Lung (tissue), 12 donors: ENCODE measurements around the gene SCGB3A2. TPM values are rescaled to one million over a fixed set of nuclear protein-coding genes. Genes with fewer than 3 reads are reported as not detected.

Experiments
- ATAC-seq: fragments of 200-7000 bp; cut with Tn5 transposase; one replicate; pipeline ENCODE4 v1.9.1; 2020; ENCODE audit warnings: moderate number of reproducible peaks; ENCODE audit not compliant: insufficient read depth, low FRiP score
- DNase-seq, 3 donors: peaks; one replicate each; pipeline ENCODE4 v3.0.0-alpha.2; 2013 to 2017
- H3K27ac ChIP-seq, 2 donors: one replicate each; pipeline ENCODE4 v1.5.1; 2013; ENCODE audit warnings: mild to moderate bottlenecking in 2 of 2, moderate library complexity in 2 of 2, control low read depth in 1 of 2, inconsistent platforms in 1 of 2, low read depth in 1 of 2, low read length in 1 of 2
- H3K27me3 ChIP-seq, 3 donors: one replicate each; pipeline ENCODE4 v1.5.1; 2013; ENCODE audit warnings: low read length in 2 of 3; ENCODE audit not compliant: control insufficient read depth in 3 of 3, insufficient read depth in 3 of 3
- H3K36me3 ChIP-seq, 4 donors: one replicate each; pipeline ENCODE4 v1.5.1; 2013; ENCODE audit warnings: low read length in 4 of 4, mild to moderate bottlenecking in 1 of 4, moderate library complexity in 1 of 4; ENCODE audit not compliant: control insufficient read depth in 4 of 4, insufficient read depth in 4 of 4
- H3K4me1 ChIP-seq, 5 donors: one replicate each; pipeline ENCODE4 v1.5.1; 2013; ENCODE audit warnings: low read length in 5 of 5, mild to moderate bottlenecking in 2 of 5, moderate library complexity in 1 of 5; ENCODE audit not compliant: control insufficient read depth in 5 of 5, insufficient read depth in 5 of 5
- H3K4me3 ChIP-seq: one replicate; pipeline ENCODE4 v1.5.1; 2013; ENCODE audit warnings: mild to moderate bottlenecking, control low read depth, moderate library complexity
- H3K9ac ChIP-seq, 2 donors: one replicate each; pipeline ENCODE4 v1.5.1; 2013; ENCODE audit warnings: low read length in 2 of 2, control low read depth in 1 of 2; ENCODE audit not compliant: insufficient read depth in 1 of 2
- H3K9me3 ChIP-seq, 4 donors: one replicate each; pipeline ENCODE4 v1.5.1; 2013; ENCODE audit warnings: low read length in 3 of 4, mild to moderate bottlenecking in 1 of 4, moderate library complexity in 1 of 4; ENCODE audit not compliant: control insufficient read depth in 4 of 4, insufficient read depth in 3 of 4
- WGBS, 2 donors: extraction: QIAGEN DNeasy Blood & Tissue Kit; methylation state at CpG; one replicate each; pipeline ENCODE4 v1.1.7; 2013; 5-methylcytosine and 5-hydroxymethylcytosine counted together
- polyA plus RNA-seq, 2 donors: library from polyadenylated mRNA; stranded (reverse); fragments of 200-250 nt; gene quantifications; one replicate each; pipeline ENCODE4 v1.2.1, GENCODE V29; 2013
- total RNA-seq, 2 donors: library from RNA; depleted of rRNA in 1 of 2; stranded (reverse); fragments of >200 nt in 1 of 2; gene quantifications; one replicate each; pipeline ENCODE4 v1.2.1, GENCODE V29; 2014 to 2021
- TF ChIP-seq, protein P1 (sequence below): IDR thresholded peaks from 2 replicates; pipeline ENCODE4 v1.5.1; 2012; ENCODE audit warnings: mild to moderate bottlenecking; ENCODE audit errors: control extremely low read depth, extremely low read depth
- donor health status: control.
- donor health status: control.
- donor health status: Bipolar disorder and iron deficiency.
- donor health status: healthy.
- donor health status: DM: yes; HTN: yes; CAD: no.

SCGB3A2 gene
- total and polyA plus RNA-seq, 4 donors: 305 to 4,264 (median 1,823) TPM

DNA sequence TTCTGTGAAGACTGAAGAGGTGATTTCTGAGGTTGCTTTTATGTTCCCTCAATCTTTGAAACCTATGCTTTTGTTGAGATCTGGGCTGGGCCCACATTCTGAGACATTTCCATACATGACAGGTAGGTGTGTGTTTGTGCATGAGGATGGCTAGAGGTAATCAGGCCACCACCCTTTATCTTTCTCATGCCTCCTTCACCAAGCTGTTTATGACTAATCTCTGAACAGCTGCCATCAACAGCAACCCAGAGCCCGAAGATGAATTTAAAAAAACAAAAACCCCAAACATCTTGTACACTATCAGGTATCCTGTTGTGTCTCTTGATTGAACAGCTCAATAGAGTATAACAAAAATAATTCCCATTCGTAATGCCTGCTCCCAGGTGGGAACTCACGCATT lies 40.4 kb downstream of the SCGB3A2 start:
- Histone ChIP-seq H3K9ac (no peak overlapping the region), H3K4me1 (no peaks in the 10 kb centered on the region), H3K36me3 (no peaks in the 10 kb centered on the region), H3K9me3 (no peaks in the 10 kb centered on the region), H3K4me3 (no peak overlapping the region), H3K27ac (no peak overlapping the region), H3K27me3 (no peaks in the 10 kb centered on the region)
- no peak for ATAC-seq
- TF ChIP-seq, protein P1, sequence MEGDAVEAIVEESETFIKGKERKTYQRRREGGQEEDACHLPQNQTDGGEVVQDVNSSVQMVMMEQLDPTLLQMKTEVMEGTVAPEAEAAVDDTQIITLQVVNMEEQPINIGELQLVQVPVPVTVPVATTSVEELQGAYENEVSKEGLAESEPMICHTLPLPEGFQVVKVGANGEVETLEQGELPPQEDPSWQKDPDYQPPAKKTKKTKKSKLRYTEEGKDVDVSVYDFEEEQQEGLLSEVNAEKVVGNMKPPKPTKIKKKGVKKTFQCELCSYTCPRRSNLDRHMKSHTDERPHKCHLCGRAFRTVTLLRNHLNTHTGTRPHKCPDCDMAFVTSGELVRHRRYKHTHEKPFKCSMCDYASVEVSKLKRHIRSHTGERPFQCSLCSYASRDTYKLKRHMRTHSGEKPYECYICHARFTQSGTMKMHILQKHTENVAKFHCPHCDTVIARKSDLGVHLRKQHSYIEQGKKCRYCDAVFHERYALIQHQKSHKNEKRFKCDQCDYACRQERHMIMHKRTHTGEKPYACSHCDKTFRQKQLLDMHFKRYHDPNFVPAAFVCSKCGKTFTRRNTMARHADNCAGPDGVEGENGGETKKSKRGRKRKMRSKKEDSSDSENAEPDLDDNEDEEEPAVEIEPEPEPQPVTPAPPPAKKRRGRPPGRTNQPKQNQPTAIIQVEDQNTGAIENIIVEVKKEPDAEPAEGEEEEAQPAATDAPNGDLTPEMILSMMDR: no peak
- no peak for DNase-seq
- 83 to 92% methylated on average over 3 of the region's 3 CpGs for WGBS, 2 donors

DNA sequence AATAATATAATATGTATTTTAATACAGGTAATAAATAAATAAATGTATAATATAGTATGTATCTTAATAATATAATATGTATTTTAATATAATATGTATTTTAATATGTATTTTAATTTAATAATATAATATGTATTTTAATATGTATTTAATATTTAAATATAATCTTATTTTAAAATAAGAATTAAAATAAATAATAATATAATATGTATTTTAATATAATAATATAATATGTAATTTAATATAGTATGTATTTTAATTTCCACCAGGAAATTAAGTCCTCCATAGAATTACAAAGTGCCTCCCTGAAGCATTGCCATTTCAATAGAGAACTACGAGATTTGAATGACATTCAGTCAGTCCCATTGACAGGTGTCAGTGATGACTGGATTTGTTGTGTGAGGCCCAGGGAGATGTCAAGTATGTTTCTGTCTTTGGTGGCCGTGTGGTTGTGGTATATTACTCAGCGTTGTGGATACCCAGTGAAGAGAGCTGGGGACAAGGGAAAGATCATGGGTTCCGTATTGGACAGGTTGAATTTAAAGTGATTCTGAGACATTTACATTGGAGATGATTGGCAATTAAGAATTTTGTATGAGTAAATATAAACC lies 42.0 kb downstream of the SCGB3A2 start:
- no peak for ATAC-seq
- Histone ChIP-seq H3K27me3 (no peaks in the 10 kb centered on the region), H3K4me3 (no peak overlapping the region), H3K36me3 (no peaks in the 10 kb centered on the region), H3K4me1 (no peaks in the 10 kb centered on the region), H3K9me3 (no peaks in the 10 kb centered on the region), H3K27ac (no peak overlapping the region), H3K9ac (no peak overlapping the region)
- no peak for DNase-seq
- TF ChIP-seq, protein P1: no peak
- 79 to 83% methylated on average over 4 of the region's 4 CpGs for WGBS, 2 donors

DNA sequence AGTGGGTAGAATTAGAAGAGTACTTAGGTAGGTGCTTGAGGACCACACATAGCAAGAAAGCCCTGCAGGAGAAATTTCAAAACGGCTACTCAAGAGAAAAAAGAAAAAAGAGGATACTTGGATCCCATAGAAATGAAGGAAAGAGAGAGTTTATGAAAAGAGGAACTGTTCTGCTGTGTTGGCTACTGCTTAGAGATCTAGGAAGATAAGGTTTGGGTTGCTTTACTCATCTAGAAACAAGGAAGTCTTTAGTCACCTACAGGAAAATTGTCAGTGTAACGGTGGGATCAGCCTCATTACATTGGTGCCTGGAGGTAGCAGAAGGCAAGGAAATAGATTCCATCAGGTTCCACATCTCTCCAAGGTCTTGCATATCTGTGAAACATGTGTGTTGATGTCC lies 42.6 kb downstream of the SCGB3A2 start:
- no peak for ATAC-seq

More for the DNA sequence above, 42.6 kb downstream of the SCGB3A2 start:
- H3K9ac ChIP-seq: no peak overlapping the region
- H3K36me3 ChIP-seq: no peaks in the 10 kb centered on the region
- H3K4me1 ChIP-seq: no peaks in the 10 kb centered on the region
- TF ChIP-seq, protein P1: no peak
- no peak overlapping the region for H3K4me3 ChIP-seq
- no peak for DNase-seq
- H3K27ac ChIP-seq: no peak overlapping the region
- H3K9me3 ChIP-seq: no peaks in the 10 kb centered on the region
- no peaks in the 10 kb centered on the region for H3K27me3 ChIP-seq
- WGBS, 2 donors: 21 to 47% methylated on average over 2 of the region's 2 CpGs
